NCI-H2081 treated with DMSO at 0.1 percent for 48 hours (cell line): ENCODE data around the gene NCK2.

ENCODE experiments used
- DNase-seq: peaks from one replicate; lab custom pipeline; 2025; lab: John Stamatoyannopoulos, UW

NCK2 gene

DNA sequence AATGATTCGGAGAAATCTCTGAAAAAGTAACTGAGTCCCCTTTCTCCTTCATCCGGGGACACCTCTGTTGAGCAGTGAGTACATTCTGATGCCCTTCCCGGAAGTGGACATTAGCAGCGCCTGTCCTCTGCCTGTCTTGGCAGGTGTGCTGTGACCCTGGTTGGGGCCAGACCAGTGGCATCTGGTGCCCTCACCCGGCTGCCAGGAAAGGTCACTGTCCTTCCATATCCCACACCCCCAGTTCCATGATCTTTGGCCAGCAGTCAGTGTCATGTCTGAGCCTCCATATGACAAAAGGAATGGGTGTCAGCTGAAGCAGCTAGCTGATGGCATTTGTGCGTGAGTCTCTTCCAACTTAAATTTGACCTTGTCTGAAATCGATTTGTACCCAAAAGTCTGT is 128.1 kb downstream of the NCK2 start:
- DNase-seq: no peak

DNA sequence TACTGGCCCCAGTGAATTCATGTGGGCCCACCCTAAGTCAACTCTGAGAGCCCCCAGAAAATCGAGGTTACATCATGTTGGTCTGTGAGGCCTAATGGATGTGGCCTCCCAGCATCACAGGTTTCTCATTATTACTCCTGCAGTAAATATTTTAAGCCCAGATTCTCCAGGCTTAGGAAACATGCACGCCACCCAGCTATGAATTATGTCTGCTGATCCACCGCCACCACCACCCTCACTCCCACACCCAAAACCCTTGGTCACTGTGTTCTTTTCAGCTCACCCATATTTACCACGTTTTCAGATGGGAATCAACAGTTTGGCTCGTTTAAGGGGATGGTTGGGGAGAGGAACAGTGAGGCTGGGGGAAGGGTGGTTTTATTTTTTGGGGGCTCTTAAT is 128.6 kb downstream of the NCK2 start:
- DNase-seq: no peak

- DNase-seq: no peak
Measured at GRCh38 chr2:105873721-105874120, 129.0 kb downstream of the NCK2 start.

DNA sequence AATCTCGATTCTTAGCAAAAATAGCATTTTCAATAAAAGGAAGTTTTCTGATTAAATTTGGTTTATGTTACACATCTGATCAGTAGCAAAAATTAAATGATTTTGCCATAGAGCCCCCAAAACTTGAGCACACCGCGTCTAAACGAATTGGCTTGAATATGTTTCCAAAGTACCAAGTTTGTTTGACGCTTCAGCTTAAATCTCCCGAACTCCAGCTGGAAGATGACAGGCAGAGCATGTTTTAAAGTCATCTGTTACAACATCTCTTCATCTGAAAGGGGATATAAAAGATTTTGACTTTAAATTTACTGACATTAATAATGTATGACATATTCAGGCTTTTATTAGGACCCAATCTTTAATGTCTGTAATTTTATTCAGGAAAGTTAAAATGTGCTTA is 129.8 kb downstream of the NCK2 start:
- DNase-seq: no peak

GRCh38 chr2:105875241-105875640 is 130.5 kb downstream of the NCK2 start:
- no peak for DNase-seq

DNA sequence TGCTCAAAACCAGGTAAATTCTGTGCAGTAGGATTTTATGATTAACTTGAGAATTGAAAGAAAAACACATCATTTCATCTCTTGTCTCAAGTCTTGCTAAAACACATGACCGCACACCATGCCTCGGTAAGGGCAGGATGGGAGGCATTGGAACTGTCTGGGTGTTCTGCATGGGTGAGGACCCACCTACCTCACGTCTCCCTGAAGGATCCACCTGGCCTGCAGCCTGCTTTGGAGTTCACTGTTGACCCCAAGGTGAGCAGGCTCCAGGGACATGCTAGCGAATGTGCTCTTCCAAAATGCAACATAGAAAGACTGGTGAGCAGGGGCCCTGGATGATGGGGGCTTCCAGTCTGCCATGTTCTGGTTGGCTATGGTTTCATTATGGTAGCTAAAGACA is 131.5 kb downstream of the NCK2 start:
- DNase-seq: no peak

GRCh38 chr2:105877945-105878344 is 133.2 kb downstream of the NCK2 start:
- no peak for DNase-seq

GRCh38 chr2:105879106-105879802 is 134.5 kb downstream of the NCK2 start:
- no peak for DNase-seq

DNA sequence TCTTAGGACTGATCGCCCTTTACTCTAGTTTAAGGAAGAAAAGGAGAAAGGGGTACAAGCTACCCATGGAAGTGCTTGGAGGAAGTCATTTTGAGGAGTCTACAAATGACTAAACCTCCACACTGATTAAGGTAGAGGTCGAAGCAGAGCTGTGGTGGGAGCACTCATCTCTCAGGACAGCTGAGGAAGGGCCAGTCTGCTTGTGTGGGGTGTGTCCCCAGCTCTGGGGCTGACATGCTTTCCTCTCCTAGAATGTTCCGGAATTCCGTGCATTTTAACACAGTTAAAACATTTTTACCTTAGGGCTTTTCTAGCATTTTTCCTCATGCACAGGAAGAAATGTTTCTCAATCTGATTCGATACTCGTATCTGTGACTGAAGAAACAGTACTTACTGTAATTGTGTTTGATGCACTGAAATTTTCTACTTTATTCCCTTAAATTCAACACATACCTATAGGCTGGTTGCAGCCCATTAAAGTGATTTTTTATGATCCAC is 135.1 kb downstream of the NCK2 start:
- no peak for DNase-seq

DNA sequence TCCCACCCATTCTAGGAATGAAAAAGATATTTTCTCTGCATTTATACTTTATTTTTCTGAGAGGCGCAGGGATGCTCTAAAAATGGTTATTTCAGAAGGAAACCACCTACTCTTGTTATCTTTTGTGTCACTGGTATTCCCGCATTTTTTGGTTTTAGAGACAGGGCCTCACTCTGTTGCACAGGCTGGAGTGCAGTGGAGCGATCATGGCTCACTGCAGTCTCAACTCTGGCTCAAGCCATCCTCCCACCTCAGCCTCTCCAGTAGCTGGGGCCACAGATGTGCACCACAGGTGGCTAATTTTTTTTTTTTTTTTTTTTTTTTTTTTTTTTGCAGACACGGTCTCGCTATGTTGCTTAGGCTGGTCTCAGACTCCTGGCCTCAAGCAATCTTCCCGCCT is 135.9 kb downstream of the NCK2 start:
- DNase-seq: no peak

DNA sequence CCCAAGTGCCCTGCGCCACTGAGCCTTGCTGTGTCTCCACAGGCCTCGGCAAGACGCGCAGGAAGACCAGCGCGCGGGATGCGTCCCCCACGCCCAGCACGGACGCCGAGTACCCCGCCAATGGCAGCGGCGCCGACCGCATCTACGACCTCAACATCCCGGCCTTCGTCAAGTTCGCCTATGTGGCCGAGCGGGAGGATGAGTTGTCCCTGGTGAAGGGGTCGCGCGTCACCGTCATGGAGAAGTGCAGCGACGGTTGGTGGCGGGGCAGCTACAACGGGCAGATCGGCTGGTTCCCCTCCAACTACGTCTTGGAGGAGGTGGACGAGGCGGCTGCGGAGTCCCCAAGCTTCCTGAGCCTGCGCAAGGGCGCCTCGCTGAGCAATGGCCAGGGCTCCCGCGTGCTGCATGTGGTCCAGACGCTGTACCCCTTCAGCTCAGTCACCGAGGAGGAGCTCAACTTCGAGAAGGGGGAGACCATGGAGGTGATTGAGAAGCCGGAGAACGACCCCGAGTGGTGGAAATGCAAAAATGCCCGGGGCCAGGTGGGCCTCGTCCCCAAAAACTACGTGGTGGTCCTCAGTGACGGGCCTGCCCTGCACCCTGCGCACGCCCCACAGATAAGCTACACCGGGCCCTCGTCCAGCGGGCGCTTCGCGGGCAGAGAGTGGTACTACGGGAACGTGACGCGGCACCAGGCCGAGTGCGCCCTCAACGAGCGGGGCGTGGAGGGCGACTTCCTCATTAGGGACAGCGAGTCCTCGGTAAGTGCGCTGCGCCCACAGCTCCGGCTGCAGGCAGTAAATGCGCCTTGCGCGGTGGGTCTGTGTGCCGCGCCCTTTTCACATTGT is 136.8 kb downstream of the NCK2 start:
- DNase-seq: no peak

DNA sequence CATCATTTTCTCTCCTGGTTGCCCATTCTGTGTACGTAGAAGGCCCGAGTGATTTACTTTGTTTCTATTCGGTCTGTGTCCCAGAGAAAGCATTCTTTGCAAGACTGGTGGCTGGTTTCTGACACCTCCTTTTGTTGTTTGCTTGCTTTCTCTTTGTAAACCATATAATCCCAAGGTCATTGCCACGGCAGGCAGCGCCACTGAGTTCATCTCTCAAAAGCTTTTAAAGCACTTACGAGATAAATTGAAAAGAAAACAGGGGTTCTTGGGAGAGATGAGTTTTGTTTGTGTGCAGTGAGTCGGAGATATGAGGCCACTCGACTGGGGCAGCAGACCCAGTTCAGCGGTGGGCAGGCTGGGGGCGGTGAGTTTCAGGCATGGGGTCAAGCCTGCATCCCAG is 137.6 kb downstream of the NCK2 start:
- DNase-seq: no peak

GRCh38 chr2:105882920-105883435 is 138.3 kb downstream of the NCK2 start:
- DNase-seq: no peak

- DNase-seq: no peak
Measured at GRCh38 chr2:105883911-105884694, 139.4 kb downstream of the NCK2 start.

DNA sequence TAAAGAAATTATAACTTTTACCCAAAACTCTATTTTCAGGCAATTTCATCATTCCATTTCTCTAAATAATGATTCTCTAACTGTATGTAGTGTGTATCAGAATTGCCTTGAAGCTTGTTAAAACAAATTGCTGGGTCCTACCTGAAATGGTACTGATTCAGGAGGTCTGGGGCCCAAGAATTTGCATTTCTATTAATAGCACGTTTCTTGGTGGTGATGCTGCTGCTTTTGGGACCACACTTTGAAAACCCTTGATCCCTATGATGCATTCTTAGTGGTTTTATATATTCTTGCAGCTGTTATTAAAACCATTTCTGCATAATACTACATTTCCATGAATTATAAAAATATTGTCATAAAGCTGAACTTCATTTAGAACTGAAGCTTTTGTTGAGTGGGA is 140.7 kb downstream of the NCK2 start:
- no peak for DNase-seq

DNA sequence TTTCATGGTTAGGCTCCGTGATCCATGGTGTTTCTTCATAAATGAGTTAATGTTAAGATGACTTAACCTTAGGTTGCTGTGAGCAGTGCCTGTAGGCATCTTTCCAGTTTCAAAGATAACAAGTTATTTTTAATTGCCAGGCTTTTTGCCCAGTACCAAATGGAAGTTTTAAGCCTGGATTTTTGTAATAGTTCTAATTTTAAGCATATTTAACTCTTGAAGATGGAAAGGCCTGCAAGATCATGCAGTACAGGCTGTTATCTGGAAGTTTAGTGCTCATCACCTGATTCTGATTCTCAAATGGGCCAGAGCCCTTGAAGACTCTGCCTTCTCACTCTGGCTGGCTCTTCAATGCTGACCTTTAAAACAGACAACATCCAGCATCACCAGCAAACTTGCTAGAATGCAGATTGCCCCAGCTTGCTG is 141.3 kb downstream of the NCK2 start:
- DNase-seq: no peak

DNA sequence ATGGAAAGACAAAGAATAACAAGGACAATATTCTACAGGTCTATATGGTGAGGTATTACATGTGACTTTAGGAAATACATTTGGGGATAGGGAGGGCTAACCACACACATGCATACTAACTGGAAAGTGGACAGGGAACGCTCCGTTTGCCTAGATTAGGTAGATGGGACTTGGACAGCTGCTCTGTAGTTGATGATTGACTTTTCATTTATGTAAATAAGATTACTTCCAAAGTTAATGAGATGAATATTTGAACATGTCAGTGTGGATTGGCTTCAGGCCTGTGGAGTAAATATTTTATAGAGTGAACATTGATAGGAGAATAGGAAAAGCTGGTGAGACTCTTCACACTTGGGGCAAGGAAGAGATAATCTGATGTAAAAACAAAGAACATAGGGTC is 142.0 kb downstream of the NCK2 start:
- DNase-seq: no peak

- DNase-seq: no peak
Measured at GRCh38 chr2:105887256-105887655, 142.5 kb downstream of the NCK2 start.

GRCh38 chr2:105888625-105889024 is 143.9 kb downstream of the NCK2 start:
- DNase-seq: no peak

DNA sequence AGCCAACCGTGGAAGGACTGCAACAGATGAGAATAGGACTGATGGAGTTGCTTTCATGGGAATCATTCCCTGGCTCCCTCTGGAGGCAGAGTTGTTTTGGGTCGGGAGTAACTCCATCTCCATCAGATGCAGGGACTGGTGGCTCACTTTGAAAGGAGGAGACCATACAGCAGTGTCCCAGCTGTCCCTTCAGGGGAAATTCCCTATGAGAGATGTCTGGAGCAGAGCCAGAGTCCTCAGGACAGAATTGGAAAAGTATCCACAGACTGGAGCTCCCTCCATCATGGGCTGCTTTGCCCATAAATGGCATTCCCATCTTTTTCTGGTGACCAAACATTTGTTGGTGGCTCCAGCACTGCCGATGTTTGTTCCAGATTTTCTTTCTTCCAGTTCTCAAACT is 144.3 kb downstream of the NCK2 start:
- no peak for DNase-seq

DNA sequence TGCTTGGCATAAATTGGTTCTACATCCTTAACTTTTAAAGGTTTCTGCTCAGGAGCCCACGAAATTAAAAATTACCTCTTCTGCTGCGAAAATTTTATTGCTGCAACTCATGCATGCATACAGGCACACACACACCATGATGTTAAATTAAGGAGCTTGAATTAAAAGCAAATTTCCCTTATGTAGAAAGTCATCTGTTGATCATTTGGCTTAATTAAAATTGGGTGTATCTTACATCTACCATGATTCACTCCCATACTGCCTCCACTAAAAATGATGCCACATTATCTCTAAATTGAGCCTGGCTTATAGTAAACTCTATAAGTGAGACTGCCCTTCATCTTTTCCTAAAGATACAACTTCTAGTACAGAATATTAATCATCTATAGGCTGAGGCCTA is 145.4 kb downstream of the NCK2 start:
- DNase-seq: no peak

DNA sequence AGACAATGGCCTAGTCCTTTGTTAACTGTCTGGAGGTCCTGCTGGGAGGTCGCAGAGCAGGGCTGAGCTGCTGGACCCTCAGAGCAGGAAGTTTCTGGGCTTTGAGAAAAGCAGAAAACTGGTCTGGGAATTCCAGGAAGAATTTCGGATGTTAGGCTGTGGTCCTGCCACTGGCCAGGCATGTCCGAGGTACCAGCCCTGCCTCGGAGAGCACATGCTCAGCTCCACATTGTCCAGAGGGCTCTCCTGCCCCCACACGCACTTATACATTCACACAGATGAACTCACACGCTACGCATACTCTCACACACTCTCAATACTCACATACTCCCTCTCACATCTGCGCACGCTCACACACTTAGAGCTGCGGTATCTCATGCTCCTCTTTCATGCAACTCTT is 146.1 kb downstream of the NCK2 start:
- DNase-seq: no peak
